HG02610 (cell line): ENCODE data around the gene OR2B2.
A peak's percentile ranks its signal among the peaks of the same experiment; 100 is the strongest.

Experiments used
- ATAC-seq: cut with Tn5 transposase; IDR thresholded peaks from one replicate; pipeline ENCODE4 v1.9.1; 2021; ENCODE audit warnings: mild to moderate bottlenecking, moderate library complexity; ENCODE audit not compliant: unreplicated experiment

Gene OR2B2

DNA sequence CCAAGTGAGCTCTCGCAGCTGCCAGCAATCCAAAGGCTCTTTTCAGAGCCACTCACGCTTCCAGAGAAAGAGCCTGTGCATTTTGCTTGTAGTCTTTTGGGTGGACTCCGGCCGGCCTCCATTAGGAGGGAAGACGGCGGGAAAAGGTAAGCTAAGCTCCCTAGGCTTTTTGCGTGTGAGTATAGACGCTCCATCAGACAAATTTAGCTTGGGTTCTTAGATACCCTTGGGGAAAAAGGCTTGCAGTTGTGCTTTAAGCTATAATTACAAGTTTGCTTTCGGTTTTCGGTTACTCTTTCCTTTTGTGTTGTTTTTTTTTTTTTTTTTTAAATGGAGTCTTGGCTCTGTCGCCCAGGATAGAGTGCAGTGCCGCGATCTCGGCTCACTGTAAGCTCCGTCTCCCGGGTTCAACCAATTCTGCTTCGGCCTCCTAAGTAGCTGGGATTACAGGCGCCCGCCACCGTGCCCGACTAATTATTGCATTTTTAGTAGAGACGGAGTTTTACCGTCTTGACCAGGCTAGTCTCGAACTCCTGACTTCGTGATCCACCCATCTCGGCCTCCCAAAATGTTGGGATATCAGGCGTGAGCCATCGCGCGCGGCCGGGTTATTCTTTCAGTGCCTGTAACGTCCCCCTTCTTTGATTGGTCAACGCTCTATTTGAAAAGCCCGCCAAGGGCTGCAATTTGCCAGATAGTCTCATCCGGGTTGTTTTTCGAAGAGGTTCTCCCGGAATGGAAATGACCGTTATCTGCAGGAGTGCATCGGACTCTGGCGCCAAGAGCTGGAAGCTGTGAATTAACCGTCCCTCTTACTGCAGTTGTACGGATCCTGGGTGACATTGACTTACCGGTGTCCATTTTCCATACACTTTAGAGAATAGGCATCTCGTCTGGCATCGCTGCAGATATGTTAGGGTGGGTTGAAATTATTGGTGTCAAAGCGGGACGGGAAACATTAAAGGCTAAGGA lies 18.1 kb downstream of the OR2B2 start:
- ATAC-seq, result no peak

DNA sequence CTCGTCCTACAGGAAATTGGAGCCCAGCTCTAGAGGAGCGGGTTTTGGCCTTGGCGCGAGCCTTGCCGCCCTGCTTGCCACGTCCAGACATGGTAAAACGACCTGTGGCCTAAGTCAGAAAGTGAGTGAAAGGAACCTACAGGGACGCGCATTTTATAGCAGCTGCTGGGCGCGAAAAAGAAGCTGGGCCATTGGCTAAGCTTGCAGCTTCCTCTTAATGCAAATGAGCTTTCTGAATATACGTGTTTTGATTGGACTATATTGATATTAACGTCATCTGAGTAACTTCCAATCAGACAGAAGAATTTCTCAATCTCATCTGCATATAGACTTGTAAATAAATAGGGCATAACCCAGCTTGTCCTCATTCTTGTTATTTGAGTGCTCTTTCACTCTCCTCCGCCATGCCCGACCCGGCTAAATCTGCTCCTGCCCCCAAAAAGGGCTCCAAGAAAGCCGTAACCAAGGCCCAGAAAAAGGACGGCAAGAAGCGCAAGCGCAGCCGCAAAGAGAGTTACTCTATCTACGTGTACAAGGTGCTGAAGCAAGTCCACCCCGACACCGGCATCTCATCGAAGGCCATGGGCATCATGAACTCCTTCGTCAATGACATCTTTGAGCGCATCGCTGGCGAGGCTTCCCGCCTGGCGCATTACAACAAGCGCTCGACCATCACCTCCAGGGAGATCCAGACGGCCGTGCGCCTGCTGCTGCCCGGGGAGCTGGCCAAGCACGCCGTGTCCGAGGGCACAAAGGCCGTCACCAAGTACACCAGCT lies 18.9 kb downstream of the OR2B2 start:
- ATAC-seq, result peak; percentile 59

DNA sequence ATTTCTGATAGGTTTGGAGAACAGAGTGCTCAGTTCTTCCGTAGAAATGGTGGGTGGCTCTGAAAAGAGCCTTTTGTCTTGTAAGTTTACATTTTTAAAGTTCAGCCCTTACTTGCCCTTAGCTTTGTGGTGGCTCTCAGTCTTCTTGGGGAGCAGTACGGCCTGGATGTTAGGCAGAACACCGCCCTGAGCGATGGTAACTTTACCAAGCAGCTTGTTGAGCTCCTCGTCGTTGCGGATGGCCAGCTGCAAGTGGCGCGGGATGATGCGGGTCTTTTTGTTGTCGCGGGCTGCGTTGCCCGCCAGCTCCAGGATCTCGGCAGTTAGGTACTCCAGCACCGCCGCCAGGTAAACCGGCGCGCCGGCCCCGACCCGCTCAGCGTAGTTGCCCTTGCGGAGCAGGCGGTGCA lies 19.5 kb downstream of the OR2B2 start:
- no peak for ATAC-seq

DNA sequence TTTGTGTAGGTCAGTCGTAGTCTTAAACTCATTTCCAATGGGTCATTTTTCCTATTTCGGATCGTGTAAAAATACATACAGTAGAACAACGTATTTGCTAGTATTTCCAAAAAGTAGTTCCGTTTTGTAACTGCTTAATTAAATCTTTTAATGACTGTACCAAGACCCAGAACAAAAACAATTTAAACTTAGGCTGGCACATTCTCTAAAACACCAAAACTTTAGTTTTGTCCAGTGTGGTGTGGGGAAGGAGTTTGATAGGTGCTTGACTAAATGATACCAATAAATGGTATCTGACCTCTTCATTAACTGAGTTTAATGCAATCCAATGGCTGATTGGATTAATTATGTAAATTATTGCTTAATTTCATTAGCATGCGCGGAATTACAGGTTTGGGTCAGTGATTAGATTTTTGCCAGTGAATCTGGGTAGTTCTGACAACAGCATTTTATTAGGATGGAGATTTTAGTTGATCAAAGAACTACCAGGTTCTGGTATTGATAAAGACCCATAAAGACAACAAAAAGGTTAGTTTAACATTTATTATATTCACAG lies 20.8 kb downstream of the OR2B2 start:
- ATAC-seq, result no peak

DNA sequence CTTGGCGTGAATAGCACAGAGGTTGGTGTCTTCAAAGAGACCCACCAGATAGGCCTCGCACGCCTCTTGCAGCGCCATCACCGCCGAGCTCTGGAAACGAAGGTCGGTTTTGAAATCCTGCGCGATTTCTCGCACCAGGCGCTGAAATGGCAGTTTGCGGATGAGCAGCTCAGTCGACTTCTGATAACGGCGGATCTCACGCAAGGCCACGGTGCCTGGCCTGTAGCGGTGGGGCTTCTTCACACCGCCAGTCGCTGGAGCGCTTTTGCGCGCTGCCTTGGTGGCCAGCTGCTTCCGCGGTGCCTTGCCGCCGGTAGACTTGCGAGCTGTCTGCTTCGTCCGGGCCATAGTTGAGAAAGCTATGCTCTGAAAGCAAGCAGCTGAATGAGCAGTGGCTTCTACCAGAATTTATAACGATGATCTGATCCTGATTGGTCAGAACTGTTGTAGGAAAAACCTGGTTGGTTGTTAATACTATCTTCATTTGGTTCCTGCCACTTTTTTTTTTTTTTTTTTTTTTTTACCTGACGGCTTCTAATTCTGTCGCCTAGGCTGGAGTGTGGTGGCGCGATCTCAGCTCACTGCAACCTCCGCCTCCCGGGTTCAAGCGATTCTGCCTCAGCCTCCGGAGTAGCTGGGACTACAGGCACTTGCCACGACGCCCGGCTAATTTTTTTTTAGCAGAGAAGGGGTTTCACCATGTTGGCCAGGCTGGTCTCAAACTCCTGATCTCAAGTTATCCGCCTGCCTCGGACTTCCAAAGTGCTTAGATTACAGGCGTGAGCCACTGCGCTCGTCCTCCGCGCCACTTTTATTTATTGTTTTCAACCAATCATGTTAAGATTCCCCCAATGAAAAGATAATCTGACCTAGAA lies 21.5 kb downstream of the OR2B2 start:
- peak; percentile 46 for ATAC-seq

- no peak for ATAC-seq
These were observed 22.4 kb downstream of the OR2B2 start for GRCh38 chr6:27889628-27890444.

- no peak for ATAC-seq
These were observed 22.9 kb downstream of the OR2B2 start for GRCh38 chr6:27889275-27889627.

- ATAC-seq, result no peak
These were observed 23.6 kb downstream of the OR2B2 start for GRCh38 chr6:27888566-27888965.

GRCh38 chr6:27886073-27886472 lies 26.1 kb downstream of the OR2B2 start:
- no peak for ATAC-seq

DNA sequence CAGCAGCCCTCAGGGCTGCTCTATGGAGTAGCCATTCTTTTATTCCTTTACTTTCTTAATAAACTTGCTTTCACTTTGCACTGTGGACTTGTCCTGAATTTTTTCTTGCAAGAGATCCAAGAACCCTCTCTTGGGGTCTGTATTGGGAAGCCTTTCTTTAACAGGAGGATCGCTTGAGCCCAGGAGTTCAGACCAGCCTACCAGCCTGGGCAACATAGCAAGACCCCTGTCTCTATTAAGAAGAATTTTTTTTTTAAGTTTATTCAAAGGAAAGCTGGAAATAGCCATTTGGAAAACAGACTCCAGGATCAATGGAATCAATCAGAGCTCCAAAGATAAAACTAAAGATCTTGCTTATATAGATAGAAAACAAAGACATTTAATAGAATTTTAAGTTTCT lies 29.1 kb downstream of the OR2B2 start:
- no peak for ATAC-seq

DNA sequence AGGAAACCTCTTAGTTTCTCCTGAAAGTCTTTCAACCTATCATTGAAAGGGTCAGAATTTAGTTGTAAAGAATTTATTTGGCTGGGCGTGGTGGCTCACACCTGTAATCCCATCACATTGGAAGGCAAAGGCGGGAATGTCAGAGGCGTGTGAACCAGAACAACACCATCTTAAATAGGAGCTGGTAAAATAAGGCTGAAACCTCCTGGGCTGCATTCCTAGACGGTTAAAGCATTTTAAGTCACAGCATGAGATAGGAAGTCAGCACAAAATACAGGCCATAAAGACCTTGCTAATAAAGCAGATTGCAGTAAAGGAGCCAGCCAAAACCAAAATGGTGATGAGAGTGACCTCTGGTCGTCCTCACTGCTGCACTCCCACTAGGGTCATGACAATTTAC lies 29.6 kb downstream of the OR2B2 start:
- no peak for ATAC-seq

DNA sequence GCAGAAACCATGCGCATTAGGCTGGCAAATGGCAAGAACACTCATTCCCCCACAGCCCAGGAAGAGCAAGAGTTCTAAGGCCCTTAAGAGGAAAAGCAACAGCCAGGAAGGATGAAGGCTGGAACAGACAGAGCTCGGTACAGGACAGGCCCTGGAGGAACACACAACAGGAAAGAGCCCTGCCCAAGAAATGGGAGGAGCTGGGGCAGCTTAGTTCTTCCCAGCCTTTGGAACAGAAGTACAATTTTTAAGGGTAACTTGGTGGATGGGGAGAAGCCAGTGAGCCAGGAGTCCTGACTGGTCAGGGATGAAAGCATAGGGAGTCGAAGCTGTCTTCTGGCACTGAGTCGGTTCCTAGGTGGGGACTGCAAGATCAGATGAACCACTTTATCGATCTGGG lies 32.4 kb downstream of the OR2B2 start:
- no peak for ATAC-seq

DNA sequence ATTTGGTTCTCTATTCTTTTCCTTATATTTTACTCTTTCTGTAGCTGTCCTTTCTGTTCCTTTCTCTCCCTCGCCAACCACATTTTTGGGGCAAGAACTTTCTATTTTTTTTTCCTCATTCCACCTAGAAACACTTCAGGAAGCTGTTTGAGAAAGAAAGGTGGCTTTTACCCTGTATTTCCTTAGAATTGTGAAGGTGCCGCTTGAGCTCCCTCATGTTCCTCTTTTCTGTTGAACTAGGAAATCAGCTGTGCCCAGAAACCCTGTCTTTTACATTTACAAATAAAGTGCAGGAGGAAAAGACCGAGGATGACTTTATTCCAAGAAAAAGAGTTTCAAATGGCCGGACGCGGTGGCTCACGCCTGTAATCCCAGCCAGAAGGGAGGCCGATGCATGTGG lies 38.2 kb downstream of the OR2B2 start:
- no peak for ATAC-seq

- ATAC-seq, result peak; percentile 35
These were observed 38.9 kb downstream of the OR2B2 start for GRCh38 chr6:27873021-27873940.

DNA sequence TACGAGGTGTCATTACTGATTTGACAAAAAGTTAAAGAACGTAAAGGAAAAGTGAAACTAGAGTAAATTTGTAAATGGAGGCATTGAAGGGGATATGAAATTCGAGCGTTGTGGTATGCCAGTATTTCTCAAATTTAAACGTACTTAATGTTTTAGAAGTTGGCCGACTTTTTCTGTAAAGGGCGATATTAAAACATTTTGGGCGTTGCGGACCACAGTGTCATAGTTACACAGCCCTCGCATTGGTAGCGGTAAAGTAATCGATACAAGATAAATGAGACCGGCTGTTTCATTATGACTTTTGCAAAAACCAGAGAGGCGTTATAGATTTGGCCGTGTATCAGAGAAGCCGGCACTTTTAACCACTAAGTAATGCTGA lies 39.6 kb downstream of the OR2B2 start:
- ATAC-seq, result peak; percentile 26

DNA sequence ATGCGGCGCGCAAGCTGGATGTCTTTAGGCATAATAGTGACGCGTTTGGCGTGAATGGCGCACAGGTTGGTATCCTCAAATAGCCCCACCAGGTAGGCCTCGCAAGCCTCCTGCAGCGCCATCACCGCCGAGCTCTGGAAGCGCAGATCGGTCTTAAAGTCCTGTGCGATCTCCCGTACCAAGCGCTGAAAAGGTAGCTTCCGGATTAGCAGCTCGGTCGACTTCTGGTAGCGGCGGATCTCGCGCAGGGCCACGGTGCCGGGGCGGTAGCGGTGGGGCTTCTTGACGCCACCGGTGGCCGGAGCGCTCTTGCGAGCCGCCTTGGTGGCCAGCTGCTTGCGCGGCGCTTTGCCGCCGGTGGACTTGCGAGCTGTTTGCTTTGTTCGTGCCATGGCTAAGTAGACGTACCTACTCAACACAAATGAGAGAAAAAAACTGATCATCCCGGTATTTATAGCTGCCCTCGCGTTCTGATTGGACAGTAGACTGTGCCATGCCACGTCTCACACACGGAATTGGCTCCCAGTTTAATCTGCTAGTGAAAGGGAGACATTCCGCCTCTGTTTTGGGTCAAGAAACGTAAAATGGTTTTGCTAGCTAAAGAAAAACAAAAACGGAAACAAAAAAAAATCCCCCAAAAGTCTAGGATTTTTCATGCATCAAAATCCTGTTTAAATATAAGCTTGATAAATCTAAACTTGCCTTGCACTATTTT lies 40.1 kb downstream of the OR2B2 start:
- ATAC-seq, result peak; percentile 56

GRCh38 chr6:27870291-27870870 lies 41.8 kb downstream of the OR2B2 start:
- ATAC-seq, result no peak

DNA sequence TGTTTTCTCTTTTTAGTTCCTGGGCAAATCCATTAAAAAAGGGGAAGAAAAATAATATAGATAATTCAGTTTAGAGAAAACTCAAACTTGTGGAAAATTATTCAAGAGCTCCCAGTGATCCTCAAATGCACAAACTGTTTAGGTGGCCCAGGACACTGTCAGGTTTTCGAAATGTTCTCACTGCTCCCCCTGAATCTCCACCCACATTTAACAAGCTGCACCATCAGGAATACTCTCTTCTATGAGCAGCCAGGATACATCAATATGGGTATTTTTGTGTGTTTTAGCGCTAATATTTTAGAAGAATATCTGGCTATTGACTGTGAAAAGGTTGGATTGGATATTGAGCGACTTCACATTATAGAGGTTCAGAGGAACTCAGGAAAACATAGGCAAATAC lies 43.9 kb downstream of the OR2B2 start:
- no peak for ATAC-seq
